ENCODE measurements around the gene TELO2.

Gene TELO2

DNA sequence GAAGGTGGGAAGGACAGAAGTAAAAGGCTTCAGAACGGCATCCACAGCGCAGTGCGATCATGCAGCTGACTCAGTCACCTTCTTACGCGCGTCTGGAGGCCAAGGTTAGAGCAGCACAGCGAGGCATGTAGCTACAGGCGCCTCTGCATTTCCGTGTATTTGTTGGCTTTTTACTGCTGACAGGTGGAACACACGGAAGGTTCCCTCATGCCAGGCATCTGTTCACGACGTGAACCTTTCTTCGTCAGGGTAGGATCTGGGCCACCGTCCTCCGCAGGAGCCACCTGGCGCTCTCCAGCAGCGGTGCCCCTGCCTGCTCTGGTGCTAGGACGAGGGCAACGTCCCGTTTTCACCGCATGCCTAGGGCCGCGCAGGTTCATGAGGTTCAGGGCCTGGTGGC lies 55.6 kb downstream of the TELO2 start:
- DNase-seq (ENCODE audit: low read depth), result no peak
- TF ChIP-seq, protein P1, sequence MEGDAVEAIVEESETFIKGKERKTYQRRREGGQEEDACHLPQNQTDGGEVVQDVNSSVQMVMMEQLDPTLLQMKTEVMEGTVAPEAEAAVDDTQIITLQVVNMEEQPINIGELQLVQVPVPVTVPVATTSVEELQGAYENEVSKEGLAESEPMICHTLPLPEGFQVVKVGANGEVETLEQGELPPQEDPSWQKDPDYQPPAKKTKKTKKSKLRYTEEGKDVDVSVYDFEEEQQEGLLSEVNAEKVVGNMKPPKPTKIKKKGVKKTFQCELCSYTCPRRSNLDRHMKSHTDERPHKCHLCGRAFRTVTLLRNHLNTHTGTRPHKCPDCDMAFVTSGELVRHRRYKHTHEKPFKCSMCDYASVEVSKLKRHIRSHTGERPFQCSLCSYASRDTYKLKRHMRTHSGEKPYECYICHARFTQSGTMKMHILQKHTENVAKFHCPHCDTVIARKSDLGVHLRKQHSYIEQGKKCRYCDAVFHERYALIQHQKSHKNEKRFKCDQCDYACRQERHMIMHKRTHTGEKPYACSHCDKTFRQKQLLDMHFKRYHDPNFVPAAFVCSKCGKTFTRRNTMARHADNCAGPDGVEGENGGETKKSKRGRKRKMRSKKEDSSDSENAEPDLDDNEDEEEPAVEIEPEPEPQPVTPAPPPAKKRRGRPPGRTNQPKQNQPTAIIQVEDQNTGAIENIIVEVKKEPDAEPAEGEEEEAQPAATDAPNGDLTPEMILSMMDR (IDR thresholded peaks at IDR 0.05; ENCODE audit: low read length, missing control alignments), result no peak

DNA sequence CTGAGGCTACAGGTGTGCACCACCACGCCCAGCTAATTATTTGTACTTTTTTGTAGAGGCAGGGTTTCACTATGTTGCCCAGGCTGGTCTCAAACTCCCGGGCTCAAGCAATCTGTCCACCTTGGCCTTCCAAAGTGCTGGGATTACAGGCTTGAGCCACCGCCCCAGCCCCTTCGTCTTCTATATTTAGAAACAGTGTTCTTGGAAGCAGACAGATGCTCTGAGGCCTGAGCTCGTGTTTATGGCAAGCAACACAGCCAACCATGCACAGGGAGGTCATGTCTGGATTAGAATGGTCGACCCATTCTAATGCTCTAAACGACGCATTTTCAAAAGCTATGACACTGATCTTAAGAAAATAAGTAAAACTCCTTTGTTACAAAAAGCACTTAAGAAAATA lies 56.9 kb downstream of the TELO2 start:
- no peak overlapping the region for H3K4me3 ChIP-seq (replicated peaks; ENCODE audit: low read depth, low read length)
- TF ChIP-seq, protein P1 (IDR thresholded peaks at IDR 0.05; ENCODE audit: low read length, missing control alignments), result no peak
- DNase-seq (ENCODE audit: low read depth), result no peak

More for the DNA sequence above, 55.6 kb downstream of the TELO2 start:
- H3K4me3 ChIP-seq (replicated peaks; ENCODE audit: low read depth, low read length), result no peak overlapping the region

DNA sequence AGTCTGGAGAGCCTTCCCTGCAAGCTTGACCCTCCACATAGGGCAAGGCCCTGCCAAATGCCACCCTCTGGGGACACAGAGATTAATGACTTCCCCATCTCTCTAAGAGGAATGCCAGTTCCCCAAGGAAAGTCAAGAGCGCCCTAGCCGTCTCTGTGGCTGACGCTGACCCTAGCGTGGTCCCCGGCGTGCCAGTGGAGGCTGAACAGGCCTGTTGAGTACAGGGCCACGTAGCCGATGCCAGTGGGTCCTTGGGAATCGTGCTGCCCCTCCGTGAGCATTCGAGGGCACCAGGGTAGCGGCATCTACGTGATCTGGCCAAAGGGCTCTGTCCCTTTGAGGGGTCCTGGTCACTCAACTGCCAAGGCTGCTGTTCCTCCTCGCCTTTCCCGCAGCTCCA lies 57.5 kb downstream of the TELO2 start:
- H3K4me3 ChIP-seq (replicated peaks; ENCODE audit: low read depth, low read length), result no peak overlapping the region
- DNase-seq (ENCODE audit: low read depth), result no peak
- TF ChIP-seq, protein P1 (IDR thresholded peaks at IDR 0.05; ENCODE audit: low read length, missing control alignments), result no peak

DNA sequence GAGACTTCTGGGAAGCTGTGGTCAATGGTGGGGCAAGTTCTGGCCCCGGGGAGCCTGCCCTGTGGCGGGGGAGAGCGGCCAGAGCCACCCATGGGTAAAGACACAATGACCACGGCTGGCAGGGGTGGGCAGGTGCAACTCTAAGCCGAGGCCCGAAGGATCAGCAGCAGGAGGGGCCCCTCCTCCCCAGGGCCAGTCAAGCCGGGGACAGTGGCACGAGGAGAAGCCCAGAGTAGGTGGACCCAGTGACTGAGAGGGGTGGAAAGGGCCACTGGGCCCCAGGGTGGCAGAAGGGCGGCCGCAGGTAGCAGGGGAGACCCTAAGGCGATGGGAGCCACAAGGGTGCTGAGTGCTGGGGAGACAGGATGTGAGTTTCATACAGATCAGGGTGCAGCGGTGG lies 58.0 kb downstream of the TELO2 start:
- H3K4me3 ChIP-seq (replicated peaks; ENCODE audit: low read depth, low read length), result no peak overlapping the region
- no peak for DNase-seq (ENCODE audit: low read depth)
- TF ChIP-seq, protein P1 (IDR thresholded peaks at IDR 0.05; ENCODE audit: low read length, missing control alignments), result no peak

DNA sequence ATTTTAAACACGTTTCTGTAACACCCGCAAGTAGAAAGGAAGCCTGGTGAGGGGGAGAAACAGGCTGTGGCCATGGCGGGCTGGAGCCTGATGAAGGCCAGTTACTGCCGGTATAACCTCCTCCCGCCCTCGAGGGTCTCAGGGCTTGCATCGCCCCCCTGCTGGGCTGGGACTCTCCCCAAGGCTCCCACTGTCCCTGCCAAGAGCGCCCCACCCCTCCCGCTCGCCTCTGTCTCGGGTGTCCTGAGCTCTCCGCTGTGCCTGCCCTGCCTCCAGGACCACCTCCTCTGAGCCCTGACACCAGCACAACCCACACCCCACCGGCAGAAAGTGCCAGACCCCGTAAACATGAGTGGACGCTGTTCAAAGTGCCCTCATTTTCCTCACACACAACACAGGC lies 59.0 kb downstream of the TELO2 start:
- TF ChIP-seq, protein P1 (IDR thresholded peaks at IDR 0.05; ENCODE audit: low read length, missing control alignments), result no peak
- no peak for DNase-seq (ENCODE audit: low read depth)
- no peak overlapping the region for H3K4me3 ChIP-seq (replicated peaks; ENCODE audit: low read depth, low read length)

DNA sequence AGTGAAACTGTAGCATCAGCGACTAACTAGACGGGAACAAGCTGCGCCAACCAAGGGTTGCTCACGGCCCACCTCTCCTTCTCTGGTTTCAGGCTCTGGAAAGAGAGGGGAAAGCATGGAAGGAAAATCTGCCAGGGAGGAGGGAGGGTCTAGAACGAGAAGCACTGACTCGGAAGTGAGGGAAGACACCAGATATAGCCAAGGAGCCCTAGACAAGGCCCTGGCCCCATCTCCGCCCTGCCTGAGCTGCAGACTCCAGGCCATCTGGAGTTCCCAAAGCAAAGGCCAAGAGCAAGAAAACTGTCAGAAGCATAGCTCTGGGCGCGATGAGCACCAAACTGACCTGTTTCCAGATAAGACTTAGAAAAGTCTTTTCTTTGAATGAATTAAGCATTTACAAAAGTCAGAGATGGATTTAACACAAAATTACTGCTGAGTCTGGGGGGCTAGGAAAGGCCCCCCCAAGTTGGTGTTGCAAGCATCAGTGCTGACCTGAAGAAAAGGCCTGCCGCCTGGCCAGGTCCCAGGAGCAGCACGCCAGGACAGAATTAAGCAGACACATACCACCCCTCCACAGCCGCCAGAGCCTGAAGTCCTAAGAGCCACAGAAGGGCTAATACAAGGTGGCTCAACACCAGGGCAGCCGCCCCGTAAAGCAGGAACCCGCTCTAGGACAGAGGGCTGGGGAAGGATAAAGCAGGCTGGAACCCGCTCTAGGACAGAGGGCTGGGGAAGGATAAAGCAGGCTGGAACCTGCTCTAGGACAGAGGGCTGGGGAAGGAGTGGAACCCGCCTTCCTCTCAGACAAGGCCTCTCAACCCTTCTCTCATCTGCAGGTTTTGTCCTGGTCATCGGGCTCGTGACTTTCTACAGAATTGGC lies 61.0 kb downstream of the TELO2 start:
- no peak overlapping the region for H3K4me3 ChIP-seq (replicated peaks; ENCODE audit: low read depth, low read length)
- no peak for DNase-seq (ENCODE audit: low read depth)
- TF ChIP-seq, protein P1 (IDR thresholded peaks at IDR 0.05; ENCODE audit: low read length, missing control alignments), result no peak

All from fibroblast of pulmonary artery (primary cell).